ENCODE data around the gene RXRA. TPM values are rescaled to one million over a fixed set of nuclear protein-coding genes. Genes with fewer than 3 reads are reported as not detected.

The RXRA gene
- total RNA-seq, 1 experiment from 2014 or later: 20.4 TPM

- peak; percentile 44 for DNase-seq (ENCODE audit: low read depth)
Observed at GRCh38 chr9:134399435-134400056, 73.3 kb downstream of the RXRA start.

GRCh38 chr9:134400283-134400682, 74.0 kb downstream of the RXRA start:
- no peak for DNase-seq (ENCODE audit: low read depth)

- DNase-seq (ENCODE audit: low read depth): no peak
Observed at GRCh38 chr9:134401391-134401790, 75.1 kb downstream of the RXRA start.

GRCh38 chr9:134402182-134402581, 75.9 kb downstream of the RXRA start:
- no peak for DNase-seq (ENCODE audit: low read depth)

GRCh38 chr9:134403292-134403681, 77.0 kb downstream of the RXRA start:
- no peak for DNase-seq (ENCODE audit: low read depth)

GRCh38 chr9:134403682-134404301, 77.5 kb downstream of the RXRA start:
- DNase-seq (ENCODE audit: low read depth): peak; percentile 87

GRCh38 chr9:134404376-134405358, 78.4 kb downstream of the RXRA start:
- no peak for DNase-seq (ENCODE audit: low read depth)

- no peak for DNase-seq (ENCODE audit: low read depth)
Observed at GRCh38 chr9:134405527-134405926, 79.3 kb downstream of the RXRA start.

GRCh38 chr9:134406366-134407120, 80.3 kb downstream of the RXRA start:
- DNase-seq (ENCODE audit: low read depth): peak; percentile 44

- DNase-seq (ENCODE audit: low read depth): peak; percentile 89
Observed at GRCh38 chr9:134407121-134407779, 81.0 kb downstream of the RXRA start.

GRCh38 chr9:134408389-134408788, 82.1 kb downstream of the RXRA start:
- DNase-seq (ENCODE audit: low read depth): no peak

- no peak for DNase-seq (ENCODE audit: low read depth)
Observed at GRCh38 chr9:134408939-134409737, 82.9 kb downstream of the RXRA start.

- DNase-seq (ENCODE audit: low read depth): no peak
Observed at GRCh38 chr9:134410071-134410834, 84.0 kb downstream of the RXRA start.

- DNase-seq (ENCODE audit: low read depth): no peak
Observed at GRCh38 chr9:134410835-134411217, 84.6 kb downstream of the RXRA start.

GRCh38 chr9:134411440-134412297, 85.4 kb downstream of the RXRA start:
- no peak for DNase-seq (ENCODE audit: low read depth)

- DNase-seq (ENCODE audit: low read depth): no peak
Observed at GRCh38 chr9:134412298-134412711, 86.0 kb downstream of the RXRA start.

- no peak for DNase-seq (ENCODE audit: low read depth)
Observed at GRCh38 chr9:134413112-134413715, 87.0 kb downstream of the RXRA start.

Data from LHCN-M2 (cell line).